ENCODE measurements around the gene MUSK.

- TF ChIP-seq, protein P1, sequence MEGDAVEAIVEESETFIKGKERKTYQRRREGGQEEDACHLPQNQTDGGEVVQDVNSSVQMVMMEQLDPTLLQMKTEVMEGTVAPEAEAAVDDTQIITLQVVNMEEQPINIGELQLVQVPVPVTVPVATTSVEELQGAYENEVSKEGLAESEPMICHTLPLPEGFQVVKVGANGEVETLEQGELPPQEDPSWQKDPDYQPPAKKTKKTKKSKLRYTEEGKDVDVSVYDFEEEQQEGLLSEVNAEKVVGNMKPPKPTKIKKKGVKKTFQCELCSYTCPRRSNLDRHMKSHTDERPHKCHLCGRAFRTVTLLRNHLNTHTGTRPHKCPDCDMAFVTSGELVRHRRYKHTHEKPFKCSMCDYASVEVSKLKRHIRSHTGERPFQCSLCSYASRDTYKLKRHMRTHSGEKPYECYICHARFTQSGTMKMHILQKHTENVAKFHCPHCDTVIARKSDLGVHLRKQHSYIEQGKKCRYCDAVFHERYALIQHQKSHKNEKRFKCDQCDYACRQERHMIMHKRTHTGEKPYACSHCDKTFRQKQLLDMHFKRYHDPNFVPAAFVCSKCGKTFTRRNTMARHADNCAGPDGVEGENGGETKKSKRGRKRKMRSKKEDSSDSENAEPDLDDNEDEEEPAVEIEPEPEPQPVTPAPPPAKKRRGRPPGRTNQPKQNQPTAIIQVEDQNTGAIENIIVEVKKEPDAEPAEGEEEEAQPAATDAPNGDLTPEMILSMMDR (IDR thresholded peaks at IDR 0.05; ENCODE audit: insufficient read depth, low read length, poor library complexity, severe bottlenecking), result no peak
- no peak for TF ChIP-seq EZH2phosphoT487 (conservative IDR thresholded peaks at IDR 0.05; ENCODE audit: low read length)
These were observed 95.4 kb downstream of the MUSK start for GRCh38 chr9:110764006-110764405.

All from SU-DHL-6 (cell line).